ENCODE measurements around the gene LPCAT3.

The LPCAT3 gene

DNA sequence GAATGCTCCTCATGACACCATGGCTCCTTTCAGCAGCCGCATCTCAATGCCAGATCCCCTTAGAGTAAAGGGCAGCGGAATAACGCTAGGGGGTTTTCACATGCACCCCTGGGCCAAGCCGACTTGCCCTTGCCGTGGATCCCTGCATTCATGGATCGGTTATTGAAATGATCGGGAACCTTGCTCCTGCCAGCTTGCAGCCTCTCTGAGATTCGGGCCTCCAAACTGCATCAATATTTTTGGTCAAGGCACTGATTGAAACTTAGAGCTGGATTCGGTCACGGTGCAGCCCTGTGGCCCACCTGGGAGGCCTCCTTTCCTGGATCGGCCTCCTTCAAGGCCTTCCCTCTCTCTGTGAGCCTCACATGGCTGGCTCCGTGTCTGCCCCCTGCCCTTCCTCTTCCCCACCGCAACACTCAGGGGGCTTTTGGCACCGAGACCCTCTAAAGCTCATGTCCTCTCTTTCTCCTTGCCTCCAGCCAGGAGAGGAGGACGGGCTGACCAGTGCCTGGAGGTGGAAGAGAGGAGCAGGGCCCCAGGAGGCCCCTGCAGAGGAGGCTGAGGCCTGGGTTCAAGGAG is 65.3 kb downstream of the LPCAT3 start:
- DNase-seq (ENCODE audit: extremely low read depth, insufficient read length): no peak
- Histone ChIP-seq H3K4me3 (replicated peaks; ENCODE audit: low read depth, low read length) (peak overlapping the region; percentile 86), H3K27me3 (replicated peaks; ENCODE audit: control insufficient read depth, insufficient read depth, low read length) (no peaks in the 10 kb centered on the region), H3K36me3 (ENCODE audit: control insufficient read depth, insufficient read depth, low read length) (peaks cover 42% of the 10 kb centered on the region)
- no peak for TF ChIP-seq CTCF (IDR thresholded peaks at IDR 0.05; ENCODE audit: insufficient read depth, low read length, poor library complexity, severe bottlenecking)

DNA sequence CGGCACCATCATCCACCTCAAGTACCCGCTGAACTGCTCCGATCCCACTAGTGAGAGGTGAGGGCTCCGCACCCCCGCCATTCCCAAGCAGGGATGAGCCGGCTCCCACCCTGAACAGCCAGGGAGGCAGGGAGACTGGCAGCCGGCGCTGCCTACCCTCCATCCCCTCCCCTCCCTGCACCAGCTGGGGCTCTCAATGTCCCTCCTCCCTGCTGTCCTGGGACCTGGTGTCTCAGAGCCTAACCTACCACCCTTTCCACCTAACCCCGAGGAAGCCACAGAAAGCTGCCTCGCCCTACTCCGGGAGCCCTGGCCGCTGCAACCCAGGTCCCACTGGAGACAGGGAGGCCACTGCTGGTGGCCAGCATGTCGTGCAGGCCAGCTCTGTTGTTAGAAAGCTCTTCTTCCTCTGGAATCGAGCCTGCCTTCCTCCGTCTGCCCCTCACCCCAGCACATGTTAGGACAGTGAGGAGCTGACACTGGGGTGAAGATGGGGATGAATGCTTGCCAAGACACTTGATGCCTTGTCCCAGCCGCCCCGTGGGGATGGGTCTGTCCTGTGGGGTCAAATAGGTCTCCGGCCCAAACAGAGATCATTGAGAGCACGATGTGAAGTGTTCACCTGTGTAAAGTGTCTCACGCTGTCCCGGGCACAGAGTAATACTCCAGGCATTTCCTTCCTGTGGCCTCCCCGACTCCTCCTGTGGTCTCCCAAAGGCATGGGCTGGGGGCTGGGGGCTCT is 66.0 kb downstream of the LPCAT3 start:
- DNase-seq (ENCODE audit: extremely low read depth, insufficient read length): no peak
- H3K27me3 ChIP-seq (replicated peaks; ENCODE audit: control insufficient read depth, insufficient read depth, low read length): no peaks in the 10 kb centered on the region
- TF ChIP-seq CTCF (IDR thresholded peaks at IDR 0.05; ENCODE audit: insufficient read depth, low read length, poor library complexity, severe bottlenecking): no peak
- H3K36me3 ChIP-seq (ENCODE audit: control insufficient read depth, insufficient read depth, low read length): peaks cover 38% of the 10 kb centered on the region
- H3K4me3 ChIP-seq (replicated peaks; ENCODE audit: low read depth, low read length): peak overlapping the region; percentile 86

DNA sequence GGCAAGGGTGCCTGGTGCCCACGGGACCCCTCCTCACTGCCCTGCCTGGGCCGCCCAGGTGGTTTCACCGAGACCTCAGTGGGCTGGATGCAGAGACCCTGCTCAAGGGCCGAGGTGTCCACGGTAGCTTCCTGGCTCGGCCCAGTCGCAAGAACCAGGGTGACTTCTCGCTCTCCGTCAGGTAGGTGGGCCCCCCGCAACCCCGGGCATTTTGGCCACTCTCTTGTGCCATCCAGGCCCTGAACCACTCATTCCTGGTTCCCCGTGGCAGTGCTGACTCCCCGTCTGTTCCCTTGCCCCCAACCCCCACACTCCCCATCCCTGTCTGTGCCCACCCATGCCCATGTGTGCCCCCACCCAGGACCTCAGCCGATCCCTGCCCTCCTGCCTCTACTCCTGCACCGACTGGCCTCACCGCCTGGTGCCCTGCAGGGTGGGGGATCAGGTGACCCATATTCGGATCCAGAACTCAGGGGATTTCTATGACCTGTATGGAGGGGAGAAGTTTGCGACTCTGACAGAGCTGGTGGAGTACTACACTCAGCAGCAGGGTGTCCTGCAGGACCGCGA is 66.6 kb downstream of the LPCAT3 start:
- Histone ChIP-seq H3K27me3 (replicated peaks; ENCODE audit: control insufficient read depth, insufficient read depth, low read length) (no peaks in the 10 kb centered on the region), H3K4me3 (replicated peaks; ENCODE audit: low read depth, low read length) (peak overlapping the region; percentile 86), H3K36me3 (ENCODE audit: control insufficient read depth, insufficient read depth, low read length) (peaks cover 32% of the 10 kb centered on the region)
- no peak for TF ChIP-seq CTCF (IDR thresholded peaks at IDR 0.05; ENCODE audit: insufficient read depth, low read length, poor library complexity, severe bottlenecking)
- no peak for DNase-seq (ENCODE audit: extremely low read depth, insufficient read length)

DNA sequence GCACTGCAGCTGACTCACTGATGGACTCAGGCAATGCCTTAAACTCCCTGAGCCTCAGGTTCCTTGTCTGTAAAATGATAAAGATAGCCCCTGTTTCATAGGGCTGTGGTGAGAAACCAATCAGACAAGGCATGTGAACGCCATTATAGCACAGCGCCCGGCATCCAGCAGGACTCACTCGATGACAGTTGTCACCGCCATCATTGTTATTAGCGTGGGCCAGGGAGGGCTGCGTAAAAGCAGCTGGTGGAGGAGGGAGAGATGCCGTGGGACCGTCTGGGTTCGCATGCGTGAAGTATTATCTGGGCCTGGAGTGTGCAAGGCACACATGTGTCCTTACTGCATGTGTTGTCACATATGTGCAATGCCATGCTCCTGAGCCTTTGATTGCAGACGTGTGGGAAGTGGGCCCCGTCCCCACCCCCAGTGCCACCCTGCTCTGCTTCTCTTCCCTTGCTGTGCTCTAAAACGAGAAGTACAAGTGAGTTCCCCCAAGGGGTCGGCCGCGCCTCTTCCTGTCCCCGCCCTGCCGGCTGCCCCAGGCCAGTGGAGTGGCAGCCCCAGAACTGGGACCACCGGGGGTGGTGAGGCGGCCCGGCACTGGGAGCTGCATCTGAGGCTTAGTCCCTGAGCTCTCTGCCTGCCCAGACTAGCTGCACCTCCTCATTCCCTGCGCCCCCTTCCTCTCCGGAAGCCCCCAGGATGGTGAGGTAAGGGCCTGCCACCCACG is 67.3 kb downstream of the LPCAT3 start, which contains the start of gene PTPN6:
Gene PTPN6 (plus strand): TSS at position 546 of the 730 bp plus-strand sequence. CDS start 157 bp downstream, at position 703.
- Histone ChIP-seq H3K36me3 (ENCODE audit: control insufficient read depth, insufficient read depth, low read length) (peaks cover 26% of the 10 kb centered on the region), H3K27me3 (replicated peaks; ENCODE audit: control insufficient read depth, insufficient read depth, low read length) (no peaks in the 10 kb centered on the region), H3K4me3 (replicated peaks; ENCODE audit: low read depth, low read length) (peak within 1 kb of the TSS; percentile 86)
- no peak for TF ChIP-seq CTCF (IDR thresholded peaks at IDR 0.05; ENCODE audit: insufficient read depth, low read length, poor library complexity, severe bottlenecking)
- peak; percentile 86 for DNase-seq (ENCODE audit: extremely low read depth, insufficient read length)

DNA sequence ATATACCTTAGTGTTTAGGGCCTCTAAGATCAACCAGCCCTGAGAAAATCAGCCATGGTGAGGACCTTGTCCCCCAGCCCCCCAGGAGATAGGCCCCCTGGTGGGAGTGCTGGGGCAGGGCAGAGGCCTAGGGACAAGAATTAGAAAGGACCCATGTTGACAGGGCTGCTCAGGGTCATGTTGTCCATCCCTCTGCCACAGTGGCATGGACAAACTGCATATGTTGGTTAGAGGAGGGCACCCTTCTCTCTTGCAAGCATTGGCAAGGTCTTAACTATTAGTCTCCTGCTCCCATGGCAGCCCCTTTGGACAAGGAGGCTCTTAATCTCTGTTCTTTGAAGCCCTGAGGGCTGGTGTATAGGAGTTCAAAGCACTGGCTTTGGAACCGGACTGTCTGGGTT is 67.9 kb downstream of the LPCAT3 start:
- Histone ChIP-seq H3K36me3 (ENCODE audit: control insufficient read depth, insufficient read depth, low read length) (peaks cover 20% of the 10 kb centered on the region), H3K27me3 (replicated peaks; ENCODE audit: control insufficient read depth, insufficient read depth, low read length) (no peaks in the 10 kb centered on the region), H3K4me3 (replicated peaks; ENCODE audit: low read depth, low read length) (peak overlapping the region; percentile 86)
- no peak for DNase-seq (ENCODE audit: extremely low read depth, insufficient read length)
- TF ChIP-seq CTCF (IDR thresholded peaks at IDR 0.05; ENCODE audit: insufficient read depth, low read length, poor library complexity, severe bottlenecking): peak; percentile 68
